HFF-Myc (cell line): ENCODE results near the gene UCK1.
A peak's percentile ranks its signal among the peaks of the same experiment; 100 is the strongest.

Experiments
- DNase-seq: peaks from one replicate; pipeline ENCODE4 v3.0.0-alpha.2; 2011; ENCODE audit warnings: low read depth; ENCODE audit errors: extremely low read depth
- H3K4me3 ChIP-seq: replicated peaks from 2 replicates; pipeline ENCODE4 v1.5.1; 2011; ENCODE audit warnings: low read depth, mild to moderate bottlenecking, control low read depth, low read length
- TF ChIP-seq, protein P1 (sequence below): IDR thresholded peaks from 2 replicates; pipeline ENCODE4 v1.5.1; 2012; ENCODE audit warnings: mild to moderate bottlenecking, low read depth, low read length, control low read depth; ENCODE audit errors: missing control alignments

UCK1 gene

GRCh38 chr9:131534721-131535237 lies 3.7 kb upstream of the UCK1 start:
- no peak overlapping the region for H3K4me3 ChIP-seq
- no peak for DNase-seq
- TF ChIP-seq, protein P1, sequence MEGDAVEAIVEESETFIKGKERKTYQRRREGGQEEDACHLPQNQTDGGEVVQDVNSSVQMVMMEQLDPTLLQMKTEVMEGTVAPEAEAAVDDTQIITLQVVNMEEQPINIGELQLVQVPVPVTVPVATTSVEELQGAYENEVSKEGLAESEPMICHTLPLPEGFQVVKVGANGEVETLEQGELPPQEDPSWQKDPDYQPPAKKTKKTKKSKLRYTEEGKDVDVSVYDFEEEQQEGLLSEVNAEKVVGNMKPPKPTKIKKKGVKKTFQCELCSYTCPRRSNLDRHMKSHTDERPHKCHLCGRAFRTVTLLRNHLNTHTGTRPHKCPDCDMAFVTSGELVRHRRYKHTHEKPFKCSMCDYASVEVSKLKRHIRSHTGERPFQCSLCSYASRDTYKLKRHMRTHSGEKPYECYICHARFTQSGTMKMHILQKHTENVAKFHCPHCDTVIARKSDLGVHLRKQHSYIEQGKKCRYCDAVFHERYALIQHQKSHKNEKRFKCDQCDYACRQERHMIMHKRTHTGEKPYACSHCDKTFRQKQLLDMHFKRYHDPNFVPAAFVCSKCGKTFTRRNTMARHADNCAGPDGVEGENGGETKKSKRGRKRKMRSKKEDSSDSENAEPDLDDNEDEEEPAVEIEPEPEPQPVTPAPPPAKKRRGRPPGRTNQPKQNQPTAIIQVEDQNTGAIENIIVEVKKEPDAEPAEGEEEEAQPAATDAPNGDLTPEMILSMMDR: no peak

GRCh38 chr9:131530546-131530919 lies 530 bp downstream of the UCK1 start:
- TF ChIP-seq, protein P1: peak; percentile 11
- peak overlapping the region; percentile 63 for H3K4me3 ChIP-seq
- DNase-seq: no peak

DNA sequence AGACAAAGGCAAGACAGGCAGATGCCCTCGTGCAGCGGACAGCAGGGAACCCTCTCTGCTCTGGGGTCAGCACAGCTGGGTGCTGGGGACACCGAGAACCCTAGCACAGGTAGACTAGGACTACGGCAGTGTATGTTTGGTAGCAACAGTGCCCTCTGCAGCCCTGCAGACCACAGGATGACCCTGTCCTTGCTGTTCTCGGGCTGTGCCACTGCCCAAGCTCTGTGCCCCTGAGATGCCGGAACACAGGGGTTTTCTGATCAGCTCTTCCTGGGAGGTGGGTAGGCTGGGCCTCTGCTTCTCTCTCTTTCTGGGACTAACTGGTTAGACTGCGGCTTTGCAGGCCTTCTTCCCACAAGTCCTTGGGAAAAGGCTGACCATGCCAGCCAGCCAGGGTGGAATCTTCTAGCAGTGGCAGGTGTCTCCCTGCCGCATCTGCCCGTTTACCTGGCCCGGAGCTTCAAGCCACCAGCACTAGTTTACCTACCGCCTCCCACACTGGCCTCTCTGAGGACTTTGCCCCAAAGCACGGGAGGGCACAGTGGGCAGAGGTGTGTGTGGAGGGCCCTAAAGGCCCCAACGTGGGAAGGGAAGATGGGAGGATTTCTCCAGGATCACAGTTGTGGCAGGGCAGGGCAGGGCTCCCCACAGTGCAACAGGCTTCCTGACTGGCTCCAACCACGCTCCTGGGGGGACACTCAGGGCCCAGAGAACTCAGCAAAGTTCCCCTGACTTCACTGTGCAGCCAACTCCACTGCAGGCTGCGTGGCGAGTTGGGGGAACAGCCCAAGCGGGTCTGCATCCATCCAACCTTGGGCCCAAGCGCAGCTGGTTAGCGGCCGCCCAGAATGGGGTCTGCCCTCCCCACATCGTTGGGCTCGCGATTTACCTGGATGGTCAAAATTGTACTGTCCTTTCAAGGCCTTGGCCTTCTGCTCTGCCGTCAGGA lies 1.2 kb downstream of the UCK1 start:
- TF ChIP-seq, protein P1: no peak
- DNase-seq: no peak
- peak overlapping the region; percentile 63 for H3K4me3 ChIP-seq

GRCh38 chr9:131528886-131529505 lies 2.1 kb downstream of the UCK1 start:
- no peak overlapping the region for H3K4me3 ChIP-seq
- no peak for DNase-seq
- TF ChIP-seq, protein P1: no peak

DNA sequence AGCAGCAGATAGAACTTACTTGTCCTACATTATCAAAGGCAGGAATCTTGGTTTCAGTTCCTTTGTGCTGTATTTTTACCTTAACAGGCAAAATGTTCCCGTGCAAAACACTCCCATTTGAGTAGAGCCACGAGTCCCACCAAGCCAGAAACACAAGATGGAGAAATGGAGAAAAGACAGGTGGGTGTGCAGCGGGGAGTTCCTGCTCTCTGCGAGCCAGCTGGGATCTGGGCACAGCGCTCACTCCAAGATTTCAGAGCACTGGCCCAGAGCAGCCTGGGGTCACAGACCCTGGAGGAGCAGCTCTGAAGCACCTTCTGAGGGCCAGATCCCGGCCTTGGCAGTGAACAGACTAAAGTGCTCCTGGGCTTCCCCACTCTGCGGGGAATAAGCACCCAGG lies 2.9 kb downstream of the UCK1 start:
- DNase-seq: no peak
- no peak overlapping the region for H3K4me3 ChIP-seq
- TF ChIP-seq, protein P1: no peak

DNA sequence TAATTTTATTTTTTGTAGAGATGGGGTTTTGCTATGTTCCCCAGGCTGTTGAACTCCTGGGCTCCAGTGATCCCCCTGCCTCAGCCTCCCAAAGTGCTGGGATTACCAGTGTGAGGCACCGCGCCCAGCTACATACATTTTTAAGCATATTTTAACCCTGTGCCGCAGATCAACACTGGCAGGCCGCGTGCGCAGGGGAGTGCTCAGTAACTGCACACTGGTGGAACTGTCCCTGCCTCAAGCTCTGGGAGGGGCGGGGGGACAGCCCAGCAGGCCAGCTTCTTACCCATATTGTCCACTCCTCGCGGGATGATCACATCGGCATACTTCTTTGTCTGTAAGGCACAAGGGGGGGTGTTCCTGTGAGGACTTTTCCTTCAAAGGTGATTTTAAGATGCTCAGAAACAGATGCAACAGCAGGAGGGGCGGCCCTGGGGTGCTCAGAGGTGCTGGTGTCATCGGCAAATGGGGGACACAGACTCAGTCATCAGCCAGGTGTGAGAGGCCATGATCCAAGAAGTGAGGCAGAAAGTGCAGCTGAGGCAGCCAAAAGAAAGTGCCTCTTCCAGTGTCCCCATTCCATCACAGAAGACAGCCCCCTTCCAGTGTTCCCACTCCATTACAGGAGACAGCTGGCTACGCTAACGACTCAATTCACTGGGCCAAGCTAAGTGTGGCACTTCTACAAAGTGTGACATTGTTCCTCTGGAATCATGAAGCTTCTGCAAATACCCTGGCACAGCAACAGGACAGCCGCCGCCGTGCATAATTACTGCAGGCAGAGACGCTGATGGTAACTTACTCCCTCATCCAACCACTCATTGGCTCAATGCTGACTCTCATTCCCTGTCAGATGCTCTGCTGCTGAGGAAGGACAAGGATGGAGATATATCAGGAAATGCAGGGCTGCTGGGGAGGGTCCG lies 5.2 kb downstream of the UCK1 start:
- no peak overlapping the region for H3K4me3 ChIP-seq
- no peak for DNase-seq
- TF ChIP-seq, protein P1: no peak
